H9 (cell line): ENCODE results near the gene SOS1. TPM values are rescaled to one million over a fixed set of nuclear protein-coding genes. Genes with fewer than 3 reads are reported as not detected.

Source experiments
- DNase-seq: peaks from one replicate; pipeline ENCODE4 v3.0.0-alpha.2; 2017
- H2AFZ ChIP-seq: one replicate; pipeline ENCODE4 v1.6.1; 2013; ENCODE audit warnings: mild to moderate bottlenecking, low read length, control low read depth, moderate library complexity
- H2AK5ac ChIP-seq: 2 replicates; pipeline ENCODE4 v1.6.1; 2013; ENCODE audit warnings: low read length, control low read depth, mixed read lengths; ENCODE audit not compliant: insufficient read length
- H2BK120ac ChIP-seq: one replicate; pipeline ENCODE4 v1.6.1; 2013; ENCODE audit warnings: low read depth, mild to moderate bottlenecking, low read length, control low read depth, inconsistent platforms; ENCODE audit not compliant: poor library complexity, severe bottlenecking
- H2BK12ac ChIP-seq: 2 replicates; pipeline ENCODE4 v1.6.1; 2013; ENCODE audit warnings: low read length, control low read depth, mixed read lengths, low read depth; ENCODE audit not compliant: insufficient read length
- H2BK15ac ChIP-seq: 2 replicates; pipeline ENCODE4 v1.6.1; 2013; ENCODE audit warnings: low read depth, low read length, control low read depth
- H2BK20ac ChIP-seq: one replicate; pipeline ENCODE4 v1.6.1; 2013; ENCODE audit warnings: low read depth, mild to moderate bottlenecking, low read length, control low read depth, inconsistent platforms; ENCODE audit not compliant: poor library complexity, severe bottlenecking
- H2BK5ac ChIP-seq: 2 replicates; pipeline ENCODE4 v1.6.1; 2013; ENCODE audit warnings: low read length, control low read depth, mixed read lengths; ENCODE audit not compliant: insufficient read length
- H3K14ac ChIP-seq: 2 replicates; pipeline ENCODE4 v1.6.1; 2013; ENCODE audit warnings: low read length, control low read depth; ENCODE audit not compliant: insufficient read depth
- H3K18ac ChIP-seq: 2 replicates; pipeline ENCODE4 v1.6.1; 2013; ENCODE audit warnings: low read depth, mild to moderate bottlenecking, mixed read lengths, low read length, control low read depth; ENCODE audit not compliant: insufficient read length
- H3K23ac ChIP-seq: 2 replicates; pipeline ENCODE4 v1.6.1; 2013; ENCODE audit warnings: low read length, control low read depth, mixed read lengths, low read depth; ENCODE audit not compliant: insufficient read length
- H3K23me2 ChIP-seq: 2 replicates; pipeline ENCODE4 v1.6.1; 2013; ENCODE audit warnings: low read depth, mild to moderate bottlenecking, mixed read lengths, low read length, control low read depth; ENCODE audit not compliant: insufficient read length, poor library complexity, severe bottlenecking
- H3K27ac ChIP-seq: 2 replicates; pipeline ENCODE4 v1.5.1; 2013; ENCODE audit warnings: low read length, control low read depth, mixed read lengths, low read depth; ENCODE audit not compliant: insufficient read length
- H3K27me3 ChIP-seq: 2 replicates; pipeline ENCODE4 v1.6.1; 2013; ENCODE audit warnings: low read length, control low read depth, inconsistent platforms; ENCODE audit not compliant: insufficient read depth
- H3K4ac ChIP-seq: 2 replicates; pipeline ENCODE4 v1.6.1; 2013; ENCODE audit warnings: low read depth, mild to moderate bottlenecking, control low read depth, inconsistent platforms, low read length, moderate library complexity
- H3K4me1 ChIP-seq: 2 replicates; pipeline ENCODE4 v1.6.1; 2013; ENCODE audit warnings: low read length, control low read depth, inconsistent platforms; ENCODE audit not compliant: insufficient read depth
- H3K4me2 ChIP-seq: 2 replicates; pipeline ENCODE4 v1.6.1; 2013; ENCODE audit warnings: low read length, control low read depth, mixed read lengths; ENCODE audit not compliant: insufficient read length, insufficient read depth
- H3K56ac ChIP-seq: 2 replicates; pipeline ENCODE4 v1.6.1; 2013; ENCODE audit warnings: low read depth, mild to moderate bottlenecking, mixed read lengths, low read length, control low read depth; ENCODE audit not compliant: insufficient read length
- H3K79me1 ChIP-seq: 2 replicates; pipeline ENCODE4 v1.6.1; 2013; ENCODE audit warnings: low read depth, mild to moderate bottlenecking, moderate library complexity, low read length, control low read depth, inconsistent platforms; ENCODE audit not compliant: insufficient read depth, poor library complexity, severe bottlenecking
- H3K79me2 ChIP-seq: 2 replicates; pipeline ENCODE4 v1.6.1; 2013; ENCODE audit warnings: low read length, control low read depth, inconsistent platforms; ENCODE audit not compliant: insufficient read depth
- H3K9ac ChIP-seq: 2 replicates; pipeline ENCODE4 v1.6.1; 2013; ENCODE audit warnings: low read length, control low read depth, mixed read lengths; ENCODE audit not compliant: insufficient read length; ENCODE audit errors: extremely low read depth
- H3K9me3 ChIP-seq: one replicate; pipeline ENCODE4 v1.6.1; 2013; ENCODE audit warnings: low read depth, low read length, inconsistent platforms; ENCODE audit not compliant: control insufficient read depth
- H3T11ph ChIP-seq: one replicate; pipeline ENCODE4 v1.6.1; 2013; ENCODE audit warnings: mild to moderate bottlenecking, low read length, control low read depth, inconsistent platforms
- H4K20me1 ChIP-seq: one replicate; pipeline ENCODE4 v1.6.1; 2013; ENCODE audit not compliant: control insufficient read depth, insufficient read length, insufficient read depth
- H4K5ac ChIP-seq: 2 replicates; pipeline ENCODE4 v1.6.1; 2013; ENCODE audit warnings: low read depth, mild to moderate bottlenecking, mixed read lengths, low read length, control low read depth; ENCODE audit not compliant: insufficient read length
- H4K8ac ChIP-seq: replicated peaks from 2 replicates; pipeline ENCODE4 v1.6.1; 2013; ENCODE audit warnings: low read length, control low read depth, mixed read lengths, low read depth; ENCODE audit not compliant: insufficient read length
- H4K91ac ChIP-seq: 2 replicates; pipeline ENCODE4 v1.6.1; 2013; ENCODE audit warnings: low read depth, mild to moderate bottlenecking, moderate library complexity, mixed read lengths, low read length, control low read depth; ENCODE audit not compliant: insufficient read length
- H3K27ac Mint-ChIP-seq, 3 experiments: 2 replicates in 2 of 3; 3 replicates in 1 of 3; pipeline ENCODE4 v1.8.0; 2020 to 2021; ENCODE audit warnings: mixed read lengths in 3 of 3, mild to moderate bottlenecking in 1 of 3, moderate library complexity in 1 of 3
- H3K27me3 Mint-ChIP-seq: 2 replicates; pipeline ENCODE4 v1.8.0; 2021; ENCODE audit warnings: low read depth, mild to moderate bottlenecking, moderate library complexity, mixed read lengths
- H3K36me3 Mint-ChIP-seq, 3 experiments: 2 replicates in 2 of 3; 3 replicates in 1 of 3; pipeline ENCODE4 v1.8.0; 2020 to 2021; ENCODE audit warnings: low read depth in 3 of 3, mixed read lengths in 3 of 3; ENCODE audit not compliant: insufficient read depth in 1 of 3
- H3K4me1 Mint-ChIP-seq, 2 experiments: 2 replicates each; pipeline ENCODE4 v1.8.0; 2020; ENCODE audit warnings: mixed read lengths in 2 of 2
- H3K4me3 Mint-ChIP-seq, 2 experiments: 2 replicates in 1 of 2; 3 replicates in 1 of 2; pipeline ENCODE4 v1.8.0; 2020 to 2021; ENCODE audit warnings: mild to moderate bottlenecking in 2 of 2, mixed read lengths in 2 of 2, moderate library complexity in 1 of 2
- H3K9me3 Mint-ChIP-seq, 2 experiments: 2 replicates in 1 of 2; 3 replicates in 1 of 2; pipeline ENCODE4 v1.8.0; 2020; ENCODE audit warnings: mild to moderate bottlenecking in 2 of 2, mixed read lengths in 2 of 2, moderate library complexity in 1 of 2
- WGBS: extraction: QIAGEN DNeasy Blood & Tissue Kit; methylation state at CpG from one replicate; pipeline ENCODE4 v1.1.7; 2013; ENCODE audit warnings: missing lambda C conversion rate, low lambda C conversion rate, mixed read lengths; ENCODE audit not compliant: insufficient read length; ENCODE audit errors: extremely low coverage; 5-methylcytosine and 5-hydroxymethylcytosine counted together
- total RNA-seq: library from RNA; stranded (reverse); gene quantifications from 2 replicates; pipeline ENCODE4 v1.2.1, GENCODE V29; 2021
- TF ChIP-seq, protein P1 (sequence below): fragments of 200-600 bp; sonication (generic); conservative IDR thresholded peaks from 3 replicates; pipeline ENCODE4 v1.8.0; 2021; ENCODE audit warnings: antibody characterized with exemption, mild to moderate bottlenecking

SOS1 gene
- total RNA-seq, 1 experiment from 2014 or later = 35.8 TPM

DNA sequence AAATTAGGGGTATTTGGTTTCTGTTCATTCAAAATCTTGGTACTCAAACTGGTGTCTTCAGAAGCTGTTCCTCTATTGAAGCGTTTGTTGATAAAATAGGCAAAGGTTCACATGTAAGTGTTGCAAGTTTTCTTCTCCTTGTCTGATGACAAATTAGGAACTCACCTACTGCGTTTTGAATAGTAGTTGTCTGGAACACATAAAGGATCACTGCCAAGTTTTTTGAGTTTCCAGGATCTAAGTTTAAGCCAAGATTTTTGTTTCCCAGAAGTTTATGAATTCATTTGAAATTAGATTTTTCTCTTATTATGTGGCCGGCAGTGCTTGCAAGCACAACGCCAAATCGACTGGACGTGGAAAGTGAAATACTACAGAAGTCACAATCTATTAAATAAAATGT, 145.8 kb downstream of the SOS1 start:
- Histone ChIP-seq H3K9ac (no peak overlapping the region), H2BK120ac (no peak overlapping the region), H3K9me3 (no peaks in the 10 kb centered on the region), H2BK5ac (no peak overlapping the region), H4K8ac (no peak overlapping the region), H3K27me3 (no peaks in the 10 kb centered on the region), H4K20me1 (no peaks in the 10 kb centered on the region), H2AK5ac (no peak overlapping the region), H2BK12ac (no peak overlapping the region), H2BK20ac (no peak overlapping the region), H3K27ac (no peak overlapping the region), H3K56ac (no peak overlapping the region), H3K4ac (no peak overlapping the region), H3K14ac (no peak overlapping the region), H2AFZ (no peak overlapping the region), H3T11ph (no peak overlapping the region), H3K4me1 (peaks cover 2% of the 10 kb centered on the region), H3K23ac (no peak overlapping the region), H3K18ac (no peak overlapping the region), H2BK15ac (no peak overlapping the region), H3K79me1 (no peaks in the 10 kb centered on the region), H3K4me2 (no peak overlapping the region), H4K5ac (no peak overlapping the region), H3K79me2 (no peaks in the 10 kb centered on the region), H3K23me2 (no peaks in the 10 kb centered on the region), H4K91ac (no peak overlapping the region)
- Mint-ChIP-seq H3K4me1 (peaks cover 11 to 13% of the 10 kb centered on the region in 2 experiments), H3K27me3 (no peaks in the 10 kb centered on the region), H3K27ac (no peak overlapping the region), H3K9me3 (no peaks in the 10 kb centered on the region), H3K4me3 (no peak overlapping the region), H3K36me3 (no peaks in the 10 kb centered on the region)
- TF ChIP-seq, protein P1, sequence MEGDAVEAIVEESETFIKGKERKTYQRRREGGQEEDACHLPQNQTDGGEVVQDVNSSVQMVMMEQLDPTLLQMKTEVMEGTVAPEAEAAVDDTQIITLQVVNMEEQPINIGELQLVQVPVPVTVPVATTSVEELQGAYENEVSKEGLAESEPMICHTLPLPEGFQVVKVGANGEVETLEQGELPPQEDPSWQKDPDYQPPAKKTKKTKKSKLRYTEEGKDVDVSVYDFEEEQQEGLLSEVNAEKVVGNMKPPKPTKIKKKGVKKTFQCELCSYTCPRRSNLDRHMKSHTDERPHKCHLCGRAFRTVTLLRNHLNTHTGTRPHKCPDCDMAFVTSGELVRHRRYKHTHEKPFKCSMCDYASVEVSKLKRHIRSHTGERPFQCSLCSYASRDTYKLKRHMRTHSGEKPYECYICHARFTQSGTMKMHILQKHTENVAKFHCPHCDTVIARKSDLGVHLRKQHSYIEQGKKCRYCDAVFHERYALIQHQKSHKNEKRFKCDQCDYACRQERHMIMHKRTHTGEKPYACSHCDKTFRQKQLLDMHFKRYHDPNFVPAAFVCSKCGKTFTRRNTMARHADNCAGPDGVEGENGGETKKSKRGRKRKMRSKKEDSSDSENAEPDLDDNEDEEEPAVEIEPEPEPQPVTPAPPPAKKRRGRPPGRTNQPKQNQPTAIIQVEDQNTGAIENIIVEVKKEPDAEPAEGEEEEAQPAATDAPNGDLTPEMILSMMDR = no peak
- WGBS = no CpG with 5 or more reads among the region's 6 CpGs
- no peak for DNase-seq
